Limb (tissue), 2 donors: ENCODE data around the gene RANBP9.

ENCODE experiments used
- DNase-seq, 2 donors: peaks; one replicate each; pipeline ENCODE4 v3.0.0-alpha.2; 2016; ENCODE audit errors: extremely low spot score in 2 of 2

The RANBP9 gene

GRCh38 chr6:13711324-13711732, 307 bp downstream of the RANBP9 start:
- no peak for DNase-seq

- peak; percentile 15 to 77 for DNase-seq
Measured at GRCh38 chr6:13710552-13711323, 897 bp downstream of the RANBP9 start.

- DNase-seq: peak in 1 of 2 donors; percentile 41
Measured at GRCh38 chr6:13709689-13710551, 1.7 kb downstream of the RANBP9 start.

- no peak for DNase-seq
Measured at GRCh38 chr6:13708736-13709135, 2.9 kb downstream of the RANBP9 start.

- no peak for DNase-seq
Measured at GRCh38 chr6:13703496-13703895, 8.1 kb downstream of the RANBP9 start.

- DNase-seq: no peak
Measured at GRCh38 chr6:13702809-13703302, 8.8 kb downstream of the RANBP9 start.

GRCh38 chr6:13700232-13700631, 11.4 kb downstream of the RANBP9 start:
- DNase-seq: no peak

- no peak for DNase-seq
Measured at GRCh38 chr6:13698715-13699114, 12.9 kb downstream of the RANBP9 start.

- no peak for DNase-seq
Measured at GRCh38 chr6:13697857-13698256, 13.8 kb downstream of the RANBP9 start.

- no peak for DNase-seq
Measured at GRCh38 chr6:13696226-13696625, 15.4 kb downstream of the RANBP9 start.

- no peak for DNase-seq
Measured at GRCh38 chr6:13695252-13695651, 16.4 kb downstream of the RANBP9 start.

GRCh38 chr6:13694562-13694961, 17.1 kb downstream of the RANBP9 start:
- no peak for DNase-seq

- no peak for DNase-seq
Measured at GRCh38 chr6:13689511-13690256, 22.0 kb downstream of the RANBP9 start.

- no peak for DNase-seq
Measured at GRCh38 chr6:13688692-13689196, 22.9 kb downstream of the RANBP9 start.

- DNase-seq: no peak
Measured at GRCh38 chr6:13687917-13688351, 23.7 kb downstream of the RANBP9 start.

- no peak for DNase-seq
Measured at GRCh38 chr6:13684855-13685254, 26.8 kb downstream of the RANBP9 start.

- no peak for DNase-seq
Measured at GRCh38 chr6:13683038-13683437, 28.6 kb downstream of the RANBP9 start.

- no peak for DNase-seq
Measured at GRCh38 chr6:13682346-13682745, 29.3 kb downstream of the RANBP9 start.

GRCh38 chr6:13681305-13682061, 30.2 kb downstream of the RANBP9 start:
- DNase-seq: no peak

- DNase-seq: no peak
Measured at GRCh38 chr6:13680448-13680968, 31.1 kb downstream of the RANBP9 start.
